ENCODE data around the gene KRTAP4-9. TPM values are rescaled to one million over a fixed set of nuclear protein-coding genes. Genes with fewer than 3 reads are reported as not detected.
"Not testable (repeated sequence)": the region's sequence is repeated elsewhere in the genome, so short reads cannot be mapped to it uniquely, and the experiment has no call there.

KRTAP4-9 gene
- total RNA-seq, 1 donor from 2014 or later: not detected

GRCh38 chr17:41131979-41132378 lies 26.8 kb downstream of the KRTAP4-9 start:
- H3K27me3 Mint-ChIP-seq (ENCODE audit: unreplicated experiment): no peaks in the 10 kb centered on the region
- no peaks in the 10 kb centered on the region for H3K4me1 Mint-ChIP-seq (ENCODE audit: low read depth, unreplicated experiment)
- no peaks in the 10 kb centered on the region for H3K36me3 Mint-ChIP-seq (ENCODE audit: unreplicated experiment)
- TF ChIP-seq CTCF (IDR thresholded peaks at IDR 0.05; ENCODE audit: partially characterized antibody, unreplicated experiment): no peak
- H3K4me3 Mint-ChIP-seq (ENCODE audit: unreplicated experiment): no peak overlapping the region
- H3K27ac Mint-ChIP-seq (ENCODE audit: unreplicated experiment): no peak overlapping the region
- DNase-seq: no peak
- no peaks in the 10 kb centered on the region for H3K9me3 Mint-ChIP-seq (ENCODE audit: unreplicated experiment)

GRCh38 chr17:41133880-41134735 lies 28.9 kb downstream of the KRTAP4-9 start:
- Mint-ChIP-seq H3K9me3 (ENCODE audit: unreplicated experiment) (no peaks in the 10 kb centered on the region), H3K4me3 (ENCODE audit: unreplicated experiment) (no peak overlapping the region), H3K36me3 (ENCODE audit: unreplicated experiment) (no peaks in the 10 kb centered on the region), H3K4me1 (ENCODE audit: low read depth, unreplicated experiment) (no peaks in the 10 kb centered on the region), H3K27me3 (ENCODE audit: unreplicated experiment) (no peaks in the 10 kb centered on the region), H3K27ac (ENCODE audit: unreplicated experiment) (no peak overlapping the region)
- no peak for DNase-seq
- no peak for TF ChIP-seq CTCF (IDR thresholded peaks at IDR 0.05; ENCODE audit: partially characterized antibody, unreplicated experiment)

- DNase-seq; H3K4me1 Mint-ChIP-seq (ENCODE audit: low read depth, unreplicated experiment); H3K9me3 Mint-ChIP-seq (ENCODE audit: unreplicated experiment); H3K27me3 Mint-ChIP-seq (ENCODE audit: unreplicated experiment); H3K4me3 Mint-ChIP-seq (ENCODE audit: unreplicated experiment): not testable (repeated sequence)
- peak overlapping the region; percentile 62 for H3K27ac Mint-ChIP-seq (ENCODE audit: unreplicated experiment)
- peaks cover 22% of the 10 kb centered on the region for H3K36me3 Mint-ChIP-seq (ENCODE audit: unreplicated experiment)
Measured at GRCh38 chr17:41139865-41140264, 34.7 kb downstream of the KRTAP4-9 start.

- DNase-seq: no peak
- peak within 1 kb of the TSS; percentile 62 for H3K27ac Mint-ChIP-seq (ENCODE audit: unreplicated experiment)
- peaks cover 3% of the 10 kb centered on the region for H3K27me3 Mint-ChIP-seq (ENCODE audit: unreplicated experiment)
- TF ChIP-seq CTCF (IDR thresholded peaks at IDR 0.05; ENCODE audit: partially characterized antibody, unreplicated experiment): no peak
- H3K36me3 Mint-ChIP-seq (ENCODE audit: unreplicated experiment): peaks cover 22% of the 10 kb centered on the region
- H3K9me3 Mint-ChIP-seq (ENCODE audit: unreplicated experiment): peaks cover 6% of the 10 kb centered on the region
- no peaks in the 10 kb centered on the region for H3K4me1 Mint-ChIP-seq (ENCODE audit: low read depth, unreplicated experiment)
- no peak within 1 kb of the TSS for H3K4me3 Mint-ChIP-seq (ENCODE audit: unreplicated experiment)
Measured at GRCh38 chr17:41140360-41141131, 35.4 kb downstream of the KRTAP4-9 start, which contains the start of gene KRTAP4-6. KRTAP4-6 (minus strand) TSS chr17:41140544; CDS start chr17:41140487, 57 bp downstream.

- Mint-ChIP-seq H3K4me1 (ENCODE audit: low read depth, unreplicated experiment) (no peaks in the 10 kb centered on the region), H3K36me3 (ENCODE audit: unreplicated experiment) (peaks cover 22% of the 10 kb centered on the region), H3K27me3 (ENCODE audit: unreplicated experiment) (peaks cover 3% of the 10 kb centered on the region), H3K9me3 (ENCODE audit: unreplicated experiment) (peaks cover 6% of the 10 kb centered on the region), H3K4me3 (ENCODE audit: unreplicated experiment) (no peak overlapping the region), H3K27ac (ENCODE audit: unreplicated experiment) (no peak overlapping the region)
- TF ChIP-seq CTCF (IDR thresholded peaks at IDR 0.05; ENCODE audit: partially characterized antibody, unreplicated experiment): no peak
- no peak for DNase-seq
Measured at GRCh38 chr17:41141361-41141760, 36.2 kb downstream of the KRTAP4-9 start.
